Measurements from ENCODE around the gene RFX5.
"Not testable (repeated sequence)": the region's sequence is repeated elsewhere in the genome, so short reads cannot be mapped to it uniquely, and the experiment has no call there.

The RFX5 gene

GRCh38 chr1:151362308-151363155, 15.5 kb upstream of the RFX5 start:
- no peak for DNase-seq (ENCODE audit: low read depth)

DNA sequence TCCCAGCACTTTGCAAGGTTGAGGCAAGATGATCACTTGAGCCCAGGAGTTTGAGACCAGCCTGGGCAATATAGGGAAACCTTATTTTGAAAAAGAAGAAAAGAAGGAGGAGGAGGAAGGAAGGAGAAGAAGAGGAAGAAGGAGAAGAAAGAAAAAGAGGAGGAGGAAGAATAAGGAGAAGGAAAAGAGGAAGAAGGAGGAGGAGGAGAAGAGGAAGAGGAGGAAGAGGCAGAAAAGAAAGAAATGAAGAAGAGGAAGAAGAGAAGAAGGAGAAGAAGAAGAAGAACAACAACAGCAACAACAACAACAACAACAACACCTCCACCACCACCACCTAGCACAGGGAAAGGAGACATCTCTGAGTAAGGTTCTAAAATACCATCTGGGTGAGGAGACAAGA, 14.8 kb upstream of the RFX5 start:
- DNase-seq (ENCODE audit: low read depth): no peak

DNA sequence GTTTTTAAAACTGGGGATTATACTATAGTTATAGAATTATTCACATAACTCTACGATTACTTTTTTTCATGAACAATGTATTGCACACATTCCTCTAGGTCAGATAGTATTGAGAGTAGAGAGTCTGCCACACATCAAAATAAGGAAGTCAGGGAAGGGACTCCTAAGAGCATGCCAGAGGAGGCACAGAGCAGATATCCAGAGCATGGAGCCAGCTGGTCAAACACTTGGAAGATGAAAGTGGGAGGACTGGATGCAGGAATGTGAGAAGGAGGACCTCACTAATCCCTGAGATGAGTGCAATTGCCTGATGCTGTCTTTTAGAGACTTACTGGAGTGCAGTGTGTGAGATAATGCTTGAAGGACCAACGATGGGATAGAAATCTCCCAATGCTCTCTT, 9.6 kb upstream of the RFX5 start:
- no peak for DNase-seq (ENCODE audit: low read depth)

GRCh38 chr1:151352021-151352718, 5.1 kb upstream of the RFX5 start:
- DNase-seq (ENCODE audit: low read depth): peak; percentile 37

GRCh38 chr1:151350323-151350722, 3.3 kb upstream of the RFX5 start:
- not testable (repeated sequence) for DNase-seq (ENCODE audit: low read depth)

DNA sequence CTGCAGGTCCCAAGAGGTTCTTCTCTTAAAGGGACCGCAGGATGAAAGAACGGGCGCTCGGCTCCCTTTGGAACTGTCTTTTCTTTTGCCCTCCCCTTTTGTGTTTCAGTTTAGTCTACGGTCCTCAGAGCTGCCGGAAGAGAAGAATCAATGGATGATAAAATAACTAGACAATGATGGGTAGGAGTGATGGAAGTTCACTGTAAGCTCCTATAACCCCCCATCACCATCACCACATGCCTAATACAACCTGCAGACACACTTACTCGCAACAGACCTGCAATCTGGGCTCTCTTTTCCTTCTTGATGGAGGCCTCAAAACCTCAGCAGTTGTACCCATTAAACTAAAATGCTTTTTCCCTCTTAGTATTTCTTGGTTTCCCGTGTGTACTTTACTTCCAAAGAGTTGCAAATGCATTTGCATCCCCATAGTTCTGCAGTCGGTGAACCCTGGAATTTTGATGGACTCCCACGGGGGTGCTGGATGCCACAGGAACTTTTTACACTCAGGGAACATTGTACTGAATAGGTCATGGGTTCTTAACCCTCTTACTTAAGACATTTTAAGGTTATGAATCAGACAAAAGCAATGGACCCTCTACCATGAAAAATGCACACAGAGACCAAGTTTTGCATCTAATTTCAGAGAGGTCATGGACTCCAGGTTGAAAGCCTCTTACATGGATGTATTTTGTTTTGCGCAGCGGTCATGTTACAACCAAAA, 633 bp upstream of the RFX5 start:
- peak; percentile 36 for DNase-seq (ENCODE audit: low read depth)

DNA sequence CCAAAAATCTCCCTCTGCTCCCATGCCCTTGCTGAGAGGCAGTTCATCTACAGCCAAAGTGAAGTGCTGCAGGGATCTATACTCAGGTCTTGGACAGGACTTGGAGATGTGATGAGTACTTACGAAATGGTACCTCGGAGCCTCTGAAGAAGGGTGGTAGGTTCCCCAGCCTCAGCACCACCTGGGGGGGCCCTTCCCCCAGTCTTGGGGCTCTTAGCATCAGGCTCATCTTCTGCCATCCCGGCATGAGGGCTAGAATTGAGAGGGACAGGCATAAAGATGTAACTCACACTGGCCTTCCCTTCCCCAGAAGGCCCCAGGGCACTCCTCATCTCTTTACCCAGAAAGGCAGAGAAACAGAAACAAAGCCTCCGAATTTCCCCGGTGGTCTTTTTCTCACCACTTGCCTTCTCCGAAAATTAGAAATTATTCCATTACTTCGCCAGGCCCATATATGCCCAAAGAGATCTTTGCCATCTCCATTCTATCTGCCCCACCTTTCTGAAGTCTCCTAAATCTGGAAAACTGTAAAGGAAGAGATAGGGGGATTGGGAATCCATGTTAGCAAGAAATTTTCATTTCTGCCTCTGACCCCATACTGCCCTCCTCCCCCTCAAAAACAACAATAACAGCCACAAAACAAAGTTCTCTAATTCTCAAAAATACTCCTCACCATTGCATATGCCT, 827 bp downstream of the RFX5 start:
- no peak for DNase-seq (ENCODE audit: low read depth)

GRCh38 chr1:151344291-151344690, 2.8 kb downstream of the RFX5 start:
- DNase-seq (ENCODE audit: low read depth): no peak

DNA sequence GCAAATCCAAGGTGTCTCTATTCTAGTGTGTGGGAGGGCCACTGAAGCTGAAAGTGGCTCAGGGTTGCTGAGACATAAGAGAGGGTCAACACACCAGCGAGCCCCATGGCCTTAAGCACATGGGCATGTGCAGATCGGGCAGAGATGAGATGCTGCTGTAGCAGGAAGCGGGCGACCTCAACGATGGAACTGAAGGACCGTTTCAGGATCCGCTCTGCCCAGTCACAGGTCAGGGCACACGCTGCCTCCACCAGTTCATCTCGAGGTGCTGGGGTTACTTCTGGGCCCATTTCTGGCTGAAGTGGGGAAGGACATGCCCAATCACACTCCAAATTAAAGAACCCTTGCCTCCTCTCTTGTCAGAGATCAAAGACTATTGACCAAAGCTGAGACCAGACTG, 3.5 kb downstream of the RFX5 start:
- DNase-seq (ENCODE audit: low read depth): no peak

DNA sequence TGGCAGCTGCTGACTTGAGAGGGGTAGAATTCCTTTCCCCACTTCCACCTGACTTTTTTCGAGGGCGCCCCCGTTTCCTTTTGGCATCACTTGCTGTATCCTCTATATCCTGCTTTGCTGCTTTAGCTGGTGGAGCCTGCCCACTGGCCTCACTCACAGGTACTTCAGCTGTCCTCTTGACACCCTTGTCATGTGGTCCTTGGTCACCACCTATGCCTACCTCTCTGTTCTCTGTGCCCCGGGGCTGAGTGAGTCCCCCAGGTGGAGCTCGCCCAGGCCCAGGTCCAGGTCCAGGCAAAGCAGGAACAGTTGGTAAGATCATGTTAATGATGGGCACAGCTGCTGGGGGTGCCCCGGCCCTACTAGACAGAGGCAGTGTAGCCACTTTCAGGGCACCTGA, 4.5 kb downstream of the RFX5 start:
- DNase-seq (ENCODE audit: low read depth): no peak

- DNase-seq (ENCODE audit: low read depth): no peak
Measured at GRCh38 chr1:151342021-151342420, 5.0 kb downstream of the RFX5 start.

DNA sequence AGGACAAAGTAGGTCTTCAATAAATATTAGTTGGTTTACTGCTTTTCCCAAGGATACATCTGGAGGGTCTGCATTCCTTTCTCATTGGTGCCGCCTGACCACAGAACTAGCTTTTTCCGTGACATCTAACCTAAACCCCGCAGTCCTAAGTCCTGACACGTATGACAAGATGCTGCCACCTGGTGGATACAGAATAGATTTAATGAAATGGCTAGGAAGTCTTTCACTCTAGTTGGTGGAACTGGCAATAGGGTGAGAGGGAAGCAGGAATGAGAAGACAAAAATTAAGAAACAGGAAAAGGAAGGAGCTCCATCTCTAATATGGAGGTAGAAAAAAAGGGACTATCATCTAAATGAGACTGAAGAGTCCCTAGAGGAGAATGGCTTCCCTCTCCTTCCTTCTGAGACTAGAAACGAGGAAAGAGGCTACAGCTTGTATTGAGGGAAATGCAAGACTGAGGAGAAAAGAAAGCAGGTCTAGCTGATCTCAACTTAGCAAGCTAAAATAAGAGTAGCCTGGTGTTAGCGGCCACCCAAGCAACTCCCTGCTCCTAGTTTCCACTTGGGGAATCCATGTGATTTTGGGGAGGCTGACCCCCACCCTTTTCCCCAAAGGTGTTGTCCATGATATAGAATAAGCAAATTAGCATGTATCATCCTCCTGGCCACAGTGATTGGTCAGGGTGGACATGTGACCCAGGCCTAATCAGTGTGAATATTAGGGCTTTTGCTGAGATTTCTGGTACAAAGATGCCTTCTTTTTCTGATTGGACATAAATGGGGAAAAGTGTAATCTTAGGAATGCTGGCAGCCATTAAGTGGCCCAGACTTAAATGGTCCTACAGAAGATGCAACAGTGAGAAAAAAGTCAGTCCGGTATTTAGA, 5.9 kb downstream of the RFX5 start:
- DNase-seq (ENCODE audit: low read depth): peak; percentile 95

- no peak for DNase-seq (ENCODE audit: low read depth)
Measured at GRCh38 chr1:151336556-151336955, 10.5 kb downstream of the RFX5 start.

GRCh38 chr1:151334822-151335221, 12.2 kb downstream of the RFX5 start:
- no peak for DNase-seq (ENCODE audit: low read depth)

DNA sequence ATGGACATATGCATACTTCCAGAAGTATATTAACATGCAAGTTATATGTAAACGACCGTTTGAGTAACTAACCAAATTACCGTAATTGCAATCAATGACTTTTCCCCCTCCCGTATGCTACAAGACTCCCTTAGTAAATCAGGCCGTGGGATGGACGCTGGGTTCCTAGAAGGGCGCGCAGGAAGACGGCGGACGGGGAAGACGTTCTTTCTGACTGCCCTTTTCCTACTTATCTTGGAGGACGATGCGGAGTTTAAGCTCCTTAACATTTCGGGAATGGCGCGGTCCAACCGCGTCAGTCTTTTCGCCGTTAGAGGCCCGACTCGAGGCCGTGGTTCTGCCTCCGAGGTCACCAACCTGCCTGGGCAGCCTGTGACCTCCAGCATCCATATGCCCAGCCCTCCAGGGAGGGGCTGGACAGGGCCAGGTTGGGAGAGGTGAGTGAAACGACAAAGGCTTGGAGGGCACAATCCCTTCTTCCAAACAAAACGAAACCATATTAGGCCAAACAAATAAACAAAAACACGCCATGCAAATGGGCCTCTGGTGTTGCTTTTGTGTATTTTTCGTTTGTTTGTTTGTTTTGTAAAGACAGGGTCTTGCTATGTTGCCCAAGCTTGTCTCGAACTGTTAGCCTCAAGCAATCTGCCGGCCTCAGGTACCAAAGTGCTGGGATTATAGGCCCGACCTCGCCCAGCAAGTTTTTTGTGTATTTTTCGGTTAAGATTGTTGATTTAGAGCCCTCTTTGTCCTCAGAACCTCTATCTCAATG, 19.0 kb downstream of the RFX5 start:
- no peak for DNase-seq (ENCODE audit: low read depth)

DNA sequence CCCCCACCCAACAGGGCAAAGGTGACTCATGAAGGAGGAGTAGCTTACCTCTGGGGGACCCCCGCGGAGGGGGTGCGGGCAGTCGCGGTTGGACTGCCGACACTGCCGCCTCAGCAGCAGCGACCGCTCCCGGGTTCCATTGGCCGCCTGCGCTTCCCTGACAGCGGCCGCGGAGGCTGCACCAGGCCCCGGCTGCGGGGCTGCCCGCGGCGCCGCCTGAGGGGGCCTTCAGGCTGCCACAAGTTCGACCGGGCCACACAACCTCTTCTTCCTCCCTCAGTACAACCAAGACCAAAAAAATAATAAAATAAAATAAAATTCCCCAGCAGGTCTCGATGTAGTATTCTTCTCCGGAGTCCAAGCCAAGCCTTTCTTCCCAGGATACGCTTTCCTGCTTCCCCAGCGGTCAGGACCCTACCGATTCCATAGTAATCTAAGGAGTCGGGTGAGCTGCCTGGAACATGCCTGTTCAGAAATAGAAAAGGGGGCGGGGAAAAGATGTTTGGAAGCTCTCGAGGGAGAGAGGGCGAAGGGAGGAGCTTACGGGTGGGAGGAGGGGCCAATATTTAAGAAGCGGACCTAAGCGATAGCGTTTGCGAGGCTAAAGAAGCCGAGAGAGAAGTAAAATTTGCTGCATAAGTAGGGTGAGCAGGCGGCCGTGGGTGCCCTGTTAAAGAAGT, 19.7 kb downstream of the RFX5 start, which contains the start of gene PI4KB:
Gene PI4KB, minus strand, starts transcription at position 194 of the 680 bp plus-strand sequence. CDS start 10,935 bp downstream, outside the sequence.
- peak; percentile 100 for DNase-seq (ENCODE audit: low read depth)

DNA sequence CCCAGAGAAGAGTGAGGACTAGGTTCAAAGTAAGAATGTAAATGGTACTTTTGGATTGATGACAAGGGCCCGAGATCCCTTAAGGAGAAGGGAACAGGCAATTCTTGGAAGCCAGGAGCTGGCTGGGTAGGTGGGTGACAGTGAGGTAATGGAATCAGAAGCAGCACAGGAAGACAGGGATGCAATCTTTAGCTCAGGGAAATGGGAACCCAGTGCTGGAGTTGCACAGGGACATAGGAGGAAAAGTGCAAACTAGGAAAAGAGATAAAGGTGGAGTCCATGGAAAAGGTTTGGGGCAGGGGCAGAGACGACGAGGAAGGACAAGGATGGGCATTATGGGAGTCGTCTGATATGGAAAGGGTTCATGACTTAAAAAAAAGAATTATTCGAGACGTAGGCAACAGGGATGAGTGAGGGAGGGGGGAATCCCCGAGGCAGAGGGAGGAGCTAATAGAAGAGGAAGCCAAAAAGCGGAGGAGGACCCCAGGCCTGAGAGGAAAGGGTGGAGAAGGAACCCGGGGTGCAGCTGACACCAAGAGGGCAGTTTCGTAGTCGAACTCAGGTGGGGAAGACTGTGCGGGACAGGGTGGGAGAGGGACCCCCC, 20.3 kb downstream of the RFX5 start:
- DNase-seq (ENCODE audit: low read depth): peak; percentile 74

GRCh38 chr1:151325646-151326429, 21.2 kb downstream of the RFX5 start:
- DNase-seq (ENCODE audit: low read depth): peak; percentile 87

Data from ELR (cell line).